IMR-90 (cell line): ENCODE measurements around the gene SELENOH. TPM values are rescaled to one million over a fixed set of nuclear protein-coding genes. Genes with fewer than 3 reads are reported as not detected.
A peak's percentile ranks its signal among the peaks of the same experiment; 100 is the strongest.

Experiments used
- ATAC-seq: fragments of 200-7000 bp; cut with Tn5 transposase; 2 replicates; pipeline ENCODE4 v1.9.1; 2020; ENCODE audit warnings: low read depth, mild to moderate bottlenecking, moderate library complexity
- BruUV-seq: library from RNA; stranded (reverse); fragments of 400-500 nt; replicated peaks from 2 replicates; lab custom pipeline; 2021; lab: Mats Ljungman, UMichigan
- CTCF ChIA-PET: fragments of 300-600 bp; formaldehyde crosslinking; extraction: SDS; loops from one replicate; lab custom pipeline; 2021; ENCODE audit warnings: antibody characterized with exemption; lab: Yijun Ruan, JAX
- POLR2A ChIA-PET: fragments of 300-600 bp; sonication (Branson Sonifier 250); formaldehyde crosslinking; loops from one replicate; lab custom pipeline; 2022; ENCODE audit warnings: antibody characterized with exemption; ENCODE audit not compliant: unreplicated experiment; lab: Charles Lee
- DNase-seq: peaks from one replicate; pipeline ENCODE4 v3.0.0; 2013
- H2AFZ ChIP-seq: replicated peaks from 2 replicates; pipeline ENCODE3; 2013; ENCODE audit warnings: low read length, mild to moderate bottlenecking; ENCODE audit not compliant: poor library complexity
- H2AK5ac ChIP-seq: 2 replicates; pipeline ENCODE4 v1.6.1; 2013; ENCODE audit warnings: low read depth, low read length, inconsistent platforms
- H2AK9ac ChIP-seq: replicated peaks from 2 replicates; pipeline ENCODE3; 2013; ENCODE audit warnings: mild to moderate bottlenecking, low read depth, low read length, moderate library complexity; ENCODE audit not compliant: poor library complexity
- H2BK120ac ChIP-seq: 2 replicates; pipeline ENCODE4 v1.6.1; 2013; ENCODE audit warnings: low read depth, low read length, inconsistent platforms
- H2BK15ac ChIP-seq: 3 replicates; pipeline ENCODE4 v1.6.1; 2013; ENCODE audit warnings: low read depth, low read length, inconsistent platforms
- H2BK20ac ChIP-seq: 2 replicates; pipeline ENCODE4 v1.6.1; 2013; ENCODE audit warnings: low read depth, mild to moderate bottlenecking, inconsistent platforms, low read length, moderate library complexity
- H2BK5ac ChIP-seq: 2 replicates; pipeline ENCODE4 v1.6.1; 2013; ENCODE audit warnings: mild to moderate bottlenecking, low read depth, low read length, inconsistent platforms; ENCODE audit not compliant: poor library complexity, severe bottlenecking
- H3K14ac ChIP-seq: replicated peaks from 2 replicates; pipeline ENCODE4 v1.6.1; 2013; ENCODE audit warnings: low read depth, low read length, inconsistent platforms
- H3K18ac ChIP-seq: 2 replicates; pipeline ENCODE4 v1.6.1; 2013; ENCODE audit warnings: low read depth, low read length, control low read depth
- H3K23ac ChIP-seq: 2 replicates; pipeline ENCODE4 v1.6.1; 2013; ENCODE audit warnings: low read depth, low read length, inconsistent platforms
- H3K27ac ChIP-seq: 2 replicates; pipeline ENCODE4 v1.5.1; 2013; ENCODE audit warnings: mild to moderate bottlenecking, control low read depth, low read length; ENCODE audit not compliant: insufficient read depth
- H3K27me3 ChIP-seq: 2 replicates; pipeline ENCODE4 v1.6.1; 2013; ENCODE audit warnings: low read length; ENCODE audit not compliant: control insufficient read depth, insufficient read depth
- H3K36me3 ChIP-seq: 2 replicates; pipeline ENCODE4 v1.6.1; 2013; ENCODE audit warnings: low read length, mixed read lengths; ENCODE audit not compliant: control insufficient read depth, insufficient read depth
- H3K4ac ChIP-seq: 2 replicates; pipeline ENCODE4 v1.6.1; 2013; ENCODE audit warnings: low read depth, low read length, inconsistent platforms
- H3K4me1 ChIP-seq: 2 replicates; pipeline ENCODE4 v1.6.1; 2013; ENCODE audit warnings: low read length, mixed read lengths; ENCODE audit not compliant: control insufficient read depth, insufficient read depth
- H3K4me2 ChIP-seq: 2 replicates; pipeline ENCODE4 v1.6.1; 2013; ENCODE audit warnings: low read depth, mild to moderate bottlenecking, control low read depth, low read length, moderate library complexity
- H3K4me3 ChIP-seq: 2 replicates; pipeline ENCODE4 v1.5.1; 2013; ENCODE audit warnings: low read depth, mild to moderate bottlenecking, control low read depth, low read length, moderate library complexity; ENCODE audit not compliant: insufficient read depth
- H3K56ac ChIP-seq: 2 replicates; pipeline ENCODE4 v1.6.1; 2013; ENCODE audit warnings: low read length, inconsistent platforms; ENCODE audit not compliant: insufficient read depth; ENCODE audit errors: extremely low read depth
- H3K79me1 ChIP-seq, 2 experiments: 2 replicates each; pipeline ENCODE4 v1.6.1; 2013; ENCODE audit warnings: low read length in 2 of 2, inconsistent platforms in 1 of 2, low read depth in 1 of 2
- H3K9ac ChIP-seq: 2 replicates; pipeline ENCODE4 v1.6.1; 2013; ENCODE audit warnings: low read depth, low read length, control low read depth
- H3K9me1 ChIP-seq: 2 replicates; pipeline ENCODE4 v1.6.1; 2013; ENCODE audit warnings: low read length, inconsistent platforms; ENCODE audit not compliant: insufficient read depth
- H3K9me3 ChIP-seq: 2 replicates; pipeline ENCODE4 v1.6.1; 2013; ENCODE audit warnings: low read length; ENCODE audit not compliant: control insufficient read depth, insufficient read depth
- H4K20me1 ChIP-seq: 2 replicates; pipeline ENCODE4 v1.6.1; 2013; ENCODE audit warnings: low read length, inconsistent platforms; ENCODE audit not compliant: insufficient read depth
- H4K5ac ChIP-seq: 2 replicates; pipeline ENCODE4 v1.6.1; 2013; ENCODE audit warnings: mild to moderate bottlenecking, low read depth, low read length, control low read depth
- H4K8ac ChIP-seq, 2 experiments: 2 replicates each; pipeline ENCODE4 v1.6.1; 2013; ENCODE audit warnings: low read depth in 2 of 2, low read length in 2 of 2, control low read depth in 1 of 2, inconsistent platforms in 1 of 2
- H4K91ac ChIP-seq: 2 replicates; pipeline ENCODE4 v1.6.1; 2013; ENCODE audit warnings: low read depth, low read length, inconsistent platforms; ENCODE audit not compliant: insufficient read depth
- BHLHE40 ChIP-seq: fragments of 150-350 bp; IDR thresholded peaks from 2 replicates; pipeline ENCODE4 v1.6.1; 2016; ENCODE audit warnings: mild to moderate bottlenecking, low read depth, low read length
- CHD1 ChIP-seq: IDR thresholded peaks from 2 replicates; pipeline ENCODE4 v1.6.1; 2012; ENCODE audit warnings: low read depth, low read length, improper control_type of control experiment
- CTCF ChIP-seq: conservative IDR thresholded peaks from 2 replicates; pipeline ENCODE4 v1.5.1; 2012; ENCODE audit warnings: mild to moderate bottlenecking, low read depth, low read length, improper control_type of control experiment
- FOS ChIP-seq: fragments of 150-350 bp; IDR thresholded peaks from 2 replicates; pipeline ENCODE4 v1.6.1; 2016; ENCODE audit warnings: low read depth, low read length
- MAZ ChIP-seq: IDR thresholded peaks from 2 replicates; pipeline ENCODE4 v1.6.1; 2012; ENCODE audit warnings: low read depth, mild to moderate bottlenecking, low read length, improper control_type of control experiment, moderate library complexity, borderline replicate concordance
- MXI1 ChIP-seq: IDR thresholded peaks from 2 replicates; pipeline ENCODE4 v1.6.1; 2012; ENCODE audit warnings: low read depth, mild to moderate bottlenecking, low read length, moderate library complexity, borderline replicate concordance
- POLR2A ChIP-seq: IDR thresholded peaks from 2 replicates; pipeline ENCODE4 v1.6.1; 2012; ENCODE audit warnings: mild to moderate bottlenecking, low read depth, low read length
- RAD21 ChIP-seq: IDR thresholded peaks from 2 replicates; pipeline ENCODE4 v1.6.1; 2012; ENCODE audit warnings: low read length, improper control_type of control experiment
- RCOR1 ChIP-seq: IDR thresholded peaks from 2 replicates; pipeline ENCODE4 v1.6.1; 2012; ENCODE audit warnings: mild to moderate bottlenecking, low read length, improper control_type of control experiment; ENCODE audit not compliant: insufficient replicate concordance
- RFX5 ChIP-seq: IDR thresholded peaks from 2 replicates; pipeline ENCODE4 v1.8.0; 2012; ENCODE audit warnings: low read depth, mild to moderate bottlenecking, low read length, moderate library complexity
- USF2 ChIP-seq: fragments of 150-350 bp; IDR thresholded peaks from 2 replicates; pipeline ENCODE4 v1.6.1; 2017; ENCODE audit warnings: mild to moderate bottlenecking, antibody characterized with exemption, low read length, low read depth
- WGBS, 2 experiments: methylation state at CpG; one replicate each; pipeline versions ENCODE4 v1.1.5 to v1.1.7; 2013; ENCODE audit warnings: missing lambda C conversion rate in 2 of 2; ENCODE audit not compliant: insufficient read length in 1 of 2; ENCODE audit errors: extremely low coverage in 2 of 2; 5-methylcytosine and 5-hydroxymethylcytosine counted together
- dilution Hi-C: fragments of 300-500 bp; cut with HindIII; formaldehyde crosslinking; loops from one replicate; pipeline ENCODE4 v1.14.3; 2018; ENCODE audit warnings: low sequenced_read_pairs; ENCODE audit not compliant: unreplicated experiment
- in situ Hi-C: fragments of 300-500 bp; cut with MboI; formaldehyde crosslinking; loops from 3 replicates; pipeline ENCODE4 v1.14.3; 2019; ENCODE audit warnings: low sequenced_read_pairs, inconsistent platforms, mixed read lengths
- intact Hi-C: fragments of 100-400 bp; cut with micrococcal nuclease; formaldehyde crosslinking; loops from 2 replicates; pipeline ENCODE4 v1.10.0; 2022
- polyA plus RNA-seq, 3 experiments: library from polyadenylated mRNA; depleted of rRNA; stranded (reverse); fragments of >200 nt; gene quantifications; 2 replicates each; pipeline ENCODE4 v1.2.3, GENCODE V29; 2012; ENCODE audit warnings: low replicate concordance in 1 of 3
- total RNA-seq: library from RNA; depleted of rRNA; stranded (reverse); fragments of >200 nt; gene quantifications from 2 replicates; pipeline ENCODE4 v1.2.3, GENCODE V29; 2012

SELENOH gene
- total and polyA plus RNA-seq, 2 of the 4 experiments (the other 2 are of a cell fraction), result 40.3 to 107 TPM

- Histone ChIP-seq H3K27me3 (no peaks in the 10 kb centered on the region), H2BK20ac (no peak within 1 kb of the TSS), H3K56ac (peak within 1 kb of the TSS; percentile 71), H3K18ac (no peak within 1 kb of the TSS), H3K9me1 (0 out of 2 replicates have a peak, but pooled peaks cover 3% of the 10 kb centered on the region), H2AK9ac (peak within 1 kb of the TSS; percentile 96), H2BK15ac (peak within 1 kb of the TSS; percentile 2; the same call in 1 of the 3 replicates), H4K91ac (peak within 1 kb of the TSS; percentile 94), H3K14ac (peak within 1 kb of the TSS; percentile 76), H3K4ac (peak within 1 kb of the TSS; percentile 91), H4K20me1 (no peaks in the 10 kb centered on the region), H3K79me1 (peaks cover 11 to 53% of the 10 kb centered on the region in 2 experiments), H3K9ac (peak within 1 kb of the TSS; percentile 96), H3K27ac (peak within 1 kb of the TSS; percentile 92), H4K8ac (peak within 1 kb of the TSS; percentile 91 to 99), H2BK120ac (peak within 1 kb of the TSS; percentile 57), H3K23ac (peak within 1 kb of the TSS; percentile 90), H3K36me3 (peaks cover 2% of the 10 kb centered on the region; the same call in 1 of the 2 replicates), H3K9me3 (no peaks in the 10 kb centered on the region), H4K5ac (peak within 1 kb of the TSS; percentile 85), H2AK5ac (peak within 1 kb of the TSS; percentile 93), H2BK5ac (peak within 1 kb of the TSS; percentile 86), H3K4me3 (peak within 1 kb of the TSS; percentile 74), H3K4me1 (peaks cover 5% of the 10 kb centered on the region; the same call in 1 of the 2 replicates), H2AFZ (peak within 1 kb of the TSS; percentile 96), H3K4me2 (peak within 1 kb of the TSS; percentile 90)
- in situ Hi-C loops (no loop called here), dilution Hi-C loops (no loop called here), intact Hi-C loops (no loop called here)
- ChIA-PET POLR2A (interaction anchor here (1.0 kb wide), 1 partner anchor 527 kb away, joined by 3 read pairs; no protein-coding TSS in a partner anchor), CTCF (interaction anchor here (0.7 kb wide), 1 partner anchor 88 kb away, joined by 3 read pairs; no protein-coding TSS in a partner anchor)
- 0% methylated on average over 12 of the region's 53 CpGs; no CpG with 5 or more reads in 1 of the 2 experiments for WGBS, 2 experiments
- ATAC-seq (peak; percentile 95), DNase-seq (peak; percentile 100)
- BruUV-seq, result no TSS peak
- no peak for TF ChIP-seq USF2
- no peak for TF ChIP-seq CTCF
- TF ChIP-seq MAZ, result peak; percentile 90; the same call in 1 of the 2 replicates
- no peak for TF ChIP-seq RAD21
- TF ChIP-seq MXI1, result peak; percentile 59; the same call in 1 of the 2 replicates
- TF ChIP-seq RFX5, result no peak
- peak; percentile 81; the same call in 1 of the 2 replicates for TF ChIP-seq POLR2A
- no peak for TF ChIP-seq RCOR1
- no peak for TF ChIP-seq BHLHE40
- peak; percentile 9; the same call in 1 of the 2 replicates for TF ChIP-seq FOS
- no peak for TF ChIP-seq CHD1
These were observed 28.8 kb upstream of the SELENOH start, which contains the start of gene TMX2 for GRCh38 chr11:57712256-57713150. TMX2 (plus strand) TSS chr11:57712593; CDS start chr11:57712619, 26 bp downstream.
